HL-60 (cell line): Measurements from ENCODE around the gene TTC33.

Experiments used
- DNase-seq, 2 experiments: peaks; one replicate each; pipeline ENCODE4 v3.0.0-alpha.2; 2010 to 2020; ENCODE audit warnings: low read depth in 1 of 2, low spot score in 1 of 2
- H3K27ac ChIP-seq: fragments of 250-450 bp; sonication (Bioruptor Pico); replicated peaks from 2 replicates; pipeline ENCODE4 v1.5.1; 2020; ENCODE audit warnings: mild to moderate bottlenecking, moderate library complexity
- H3K27me3 ChIP-seq: fragments of 250-450 bp; sonication (Bioruptor Pico); 2 replicates; pipeline ENCODE4 v1.5.1; 2021; ENCODE audit warnings: mild to moderate bottlenecking, moderate library complexity; ENCODE audit not compliant: insufficient read depth, poor library complexity, severe bottlenecking
- H3K4me3 ChIP-seq: replicated peaks from 2 replicates; pipeline ENCODE4 v1.5.1; 2011; ENCODE audit warnings: mild to moderate bottlenecking, control low read depth, low read length; ENCODE audit not compliant: insufficient read depth
- GABPA ChIP-seq: IDR thresholded peaks from 2 replicates; pipeline ENCODE4 v1.6.1; 2012; ENCODE audit warnings: low read depth
- POLR2AphosphoS5 ChIP-seq: IDR thresholded peaks from 2 replicates; pipeline ENCODE4 v1.6.1; 2012; ENCODE audit warnings: low read depth
- SPI1 ChIP-seq: IDR thresholded peaks from 2 replicates; pipeline ENCODE4 v1.6.1; 2012; ENCODE audit warnings: low read depth, mild to moderate bottlenecking, borderline replicate concordance
- TF ChIP-seq, protein P1 (sequence below): IDR thresholded peaks from one replicate; pipeline ENCODE4 v1.5.1; 2011; ENCODE audit warnings: low read length, control low read depth, inconsistent platforms; ENCODE audit not compliant: insufficient read depth
- TF ChIP-seq, protein P2 (sequence below): IDR thresholded peaks from 2 replicates; pipeline ENCODE4 v1.6.1; 2012; ENCODE audit warnings: low read depth; ENCODE audit not compliant: insufficient replicate concordance

The TTC33 gene

DNA sequence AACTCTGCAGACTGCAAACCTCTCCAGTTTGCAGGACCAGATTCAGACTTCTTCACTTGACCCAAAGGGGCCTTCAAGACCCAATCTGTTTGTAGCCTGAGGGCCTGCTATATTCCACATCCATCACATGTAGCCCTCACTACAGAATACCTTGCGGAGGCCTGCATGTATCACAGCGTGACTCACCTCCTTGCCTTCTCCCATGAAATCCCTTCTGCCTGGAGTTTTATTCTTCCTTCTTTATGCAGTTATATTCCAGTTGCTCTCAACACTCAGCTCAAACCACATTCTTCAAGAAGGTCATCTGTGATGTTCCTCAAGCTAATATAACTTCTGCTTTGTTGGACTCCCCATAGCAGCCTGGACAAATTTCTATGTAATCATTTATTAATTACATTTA is 274.5 kb downstream of the TTC33 start:
- Histone ChIP-seq H3K27me3 (no peaks in the 10 kb centered on the region), H3K27ac (no peak overlapping the region), H3K4me3 (no peak overlapping the region)
- TF ChIP-seq GABPA: no peak
- no peak for TF ChIP-seq SPI1
- TF ChIP-seq, protein P1, sequence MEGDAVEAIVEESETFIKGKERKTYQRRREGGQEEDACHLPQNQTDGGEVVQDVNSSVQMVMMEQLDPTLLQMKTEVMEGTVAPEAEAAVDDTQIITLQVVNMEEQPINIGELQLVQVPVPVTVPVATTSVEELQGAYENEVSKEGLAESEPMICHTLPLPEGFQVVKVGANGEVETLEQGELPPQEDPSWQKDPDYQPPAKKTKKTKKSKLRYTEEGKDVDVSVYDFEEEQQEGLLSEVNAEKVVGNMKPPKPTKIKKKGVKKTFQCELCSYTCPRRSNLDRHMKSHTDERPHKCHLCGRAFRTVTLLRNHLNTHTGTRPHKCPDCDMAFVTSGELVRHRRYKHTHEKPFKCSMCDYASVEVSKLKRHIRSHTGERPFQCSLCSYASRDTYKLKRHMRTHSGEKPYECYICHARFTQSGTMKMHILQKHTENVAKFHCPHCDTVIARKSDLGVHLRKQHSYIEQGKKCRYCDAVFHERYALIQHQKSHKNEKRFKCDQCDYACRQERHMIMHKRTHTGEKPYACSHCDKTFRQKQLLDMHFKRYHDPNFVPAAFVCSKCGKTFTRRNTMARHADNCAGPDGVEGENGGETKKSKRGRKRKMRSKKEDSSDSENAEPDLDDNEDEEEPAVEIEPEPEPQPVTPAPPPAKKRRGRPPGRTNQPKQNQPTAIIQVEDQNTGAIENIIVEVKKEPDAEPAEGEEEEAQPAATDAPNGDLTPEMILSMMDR: no peak
- no peak for DNase-seq

DNA sequence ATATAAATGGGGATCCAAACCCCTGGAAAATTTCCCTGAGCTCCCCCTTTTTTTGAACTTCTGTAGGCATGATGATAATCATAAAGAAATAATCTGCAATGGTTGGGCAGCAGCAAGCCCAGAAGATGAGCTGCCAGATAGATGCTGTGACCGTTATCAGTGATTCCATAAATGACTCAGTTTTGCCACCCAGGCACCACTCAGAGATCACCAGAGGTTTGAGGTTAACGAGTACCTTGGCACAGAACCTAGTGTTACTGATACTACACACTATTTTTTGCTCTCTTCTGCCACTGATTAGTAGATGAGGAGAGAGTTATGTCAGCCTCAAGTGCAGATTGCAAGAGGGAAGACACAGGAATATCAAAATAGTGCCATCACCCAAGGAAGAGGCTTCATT is 275.4 kb downstream of the TTC33 start:
- TF ChIP-seq, protein P2, sequence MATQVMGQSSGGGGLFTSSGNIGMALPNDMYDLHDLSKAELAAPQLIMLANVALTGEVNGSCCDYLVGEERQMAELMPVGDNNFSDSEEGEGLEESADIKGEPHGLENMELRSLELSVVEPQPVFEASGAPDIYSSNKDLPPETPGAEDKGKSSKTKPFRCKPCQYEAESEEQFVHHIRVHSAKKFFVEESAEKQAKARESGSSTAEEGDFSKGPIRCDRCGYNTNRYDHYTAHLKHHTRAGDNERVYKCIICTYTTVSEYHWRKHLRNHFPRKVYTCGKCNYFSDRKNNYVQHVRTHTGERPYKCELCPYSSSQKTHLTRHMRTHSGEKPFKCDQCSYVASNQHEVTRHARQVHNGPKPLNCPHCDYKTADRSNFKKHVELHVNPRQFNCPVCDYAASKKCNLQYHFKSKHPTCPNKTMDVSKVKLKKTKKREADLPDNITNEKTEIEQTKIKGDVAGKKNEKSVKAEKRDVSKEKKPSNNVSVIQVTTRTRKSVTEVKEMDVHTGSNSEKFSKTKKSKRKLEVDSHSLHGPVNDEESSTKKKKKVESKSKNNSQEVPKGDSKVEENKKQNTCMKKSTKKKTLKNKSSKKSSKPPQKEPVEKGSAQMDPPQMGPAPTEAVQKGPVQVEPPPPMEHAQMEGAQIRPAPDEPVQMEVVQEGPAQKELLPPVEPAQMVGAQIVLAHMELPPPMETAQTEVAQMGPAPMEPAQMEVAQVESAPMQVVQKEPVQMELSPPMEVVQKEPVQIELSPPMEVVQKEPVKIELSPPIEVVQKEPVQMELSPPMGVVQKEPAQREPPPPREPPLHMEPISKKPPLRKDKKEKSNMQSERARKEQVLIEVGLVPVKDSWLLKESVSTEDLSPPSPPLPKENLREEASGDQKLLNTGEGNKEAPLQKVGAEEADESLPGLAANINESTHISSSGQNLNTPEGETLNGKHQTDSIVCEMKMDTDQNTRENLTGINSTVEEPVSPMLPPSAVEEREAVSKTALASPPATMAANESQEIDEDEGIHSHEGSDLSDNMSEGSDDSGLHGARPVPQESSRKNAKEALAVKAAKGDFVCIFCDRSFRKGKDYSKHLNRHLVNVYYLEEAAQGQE: no peak
- no peak for DNase-seq

DNA sequence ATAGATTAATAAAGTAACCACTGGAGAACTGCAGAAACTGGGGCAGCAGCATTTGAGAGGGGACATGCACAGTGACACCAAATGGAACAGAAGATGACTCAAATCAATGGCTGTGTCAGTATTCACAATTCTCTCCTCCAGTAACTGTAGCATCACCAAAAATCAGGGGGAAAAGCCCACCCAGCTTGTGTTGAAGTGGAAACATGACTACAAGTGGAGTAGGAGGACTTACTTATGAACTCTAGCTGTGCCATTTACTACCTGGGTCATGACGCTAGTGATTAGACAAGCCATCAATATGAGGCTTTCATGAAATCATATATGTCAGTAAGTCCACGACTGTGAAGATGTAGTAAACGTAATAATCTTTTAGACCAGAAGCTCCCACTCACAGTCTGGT is 275.8 kb downstream of the TTC33 start:
- no peaks in the 10 kb centered on the region for H3K27me3 ChIP-seq
- no peak overlapping the region for H3K27ac ChIP-seq
- DNase-seq: no peak
- no peak overlapping the region for H3K4me3 ChIP-seq
- no peak for TF ChIP-seq SPI1
- TF ChIP-seq, protein P1: no peak
- TF ChIP-seq, protein P2: no peak

More for the DNA sequence above, 275.4 kb downstream of the TTC33 start:
- Histone ChIP-seq H3K27ac (no peak overlapping the region), H3K4me3 (no peak overlapping the region), H3K27me3 (no peaks in the 10 kb centered on the region)

DNA sequence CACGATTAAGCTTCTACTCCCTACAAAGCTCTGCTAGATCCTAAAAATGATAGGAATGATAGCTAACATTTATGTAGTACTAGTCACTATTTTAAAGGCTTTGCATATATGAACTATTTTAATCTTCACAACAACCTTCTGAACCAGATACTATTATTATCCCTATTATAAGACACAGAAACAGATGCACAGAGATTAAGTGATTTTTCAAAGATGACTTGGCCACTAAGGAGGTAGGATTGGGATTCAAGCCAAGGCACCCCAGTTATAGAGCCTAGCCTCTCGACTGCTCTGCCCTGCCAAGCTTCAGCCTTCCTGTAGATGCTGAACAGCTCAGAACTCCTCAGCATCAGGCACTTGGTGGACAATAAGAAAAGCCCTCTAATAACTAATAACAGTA is 277.0 kb downstream of the TTC33 start:
- no peak overlapping the region for H3K27ac ChIP-seq
- no peak for DNase-seq
- H3K27me3 ChIP-seq: no peaks in the 10 kb centered on the region
- no peak overlapping the region for H3K4me3 ChIP-seq
- TF ChIP-seq GABPA (no peak), SPI1 (no peak), POLR2AphosphoS5 (no peak)
- TF ChIP-seq, protein P2: no peak
- TF ChIP-seq, protein P1: no peak
